Measurements from ENCODE around the gene TFB2M.
A peak's percentile ranks its signal among the peaks of the same experiment; 100 is the strongest.

DNA sequence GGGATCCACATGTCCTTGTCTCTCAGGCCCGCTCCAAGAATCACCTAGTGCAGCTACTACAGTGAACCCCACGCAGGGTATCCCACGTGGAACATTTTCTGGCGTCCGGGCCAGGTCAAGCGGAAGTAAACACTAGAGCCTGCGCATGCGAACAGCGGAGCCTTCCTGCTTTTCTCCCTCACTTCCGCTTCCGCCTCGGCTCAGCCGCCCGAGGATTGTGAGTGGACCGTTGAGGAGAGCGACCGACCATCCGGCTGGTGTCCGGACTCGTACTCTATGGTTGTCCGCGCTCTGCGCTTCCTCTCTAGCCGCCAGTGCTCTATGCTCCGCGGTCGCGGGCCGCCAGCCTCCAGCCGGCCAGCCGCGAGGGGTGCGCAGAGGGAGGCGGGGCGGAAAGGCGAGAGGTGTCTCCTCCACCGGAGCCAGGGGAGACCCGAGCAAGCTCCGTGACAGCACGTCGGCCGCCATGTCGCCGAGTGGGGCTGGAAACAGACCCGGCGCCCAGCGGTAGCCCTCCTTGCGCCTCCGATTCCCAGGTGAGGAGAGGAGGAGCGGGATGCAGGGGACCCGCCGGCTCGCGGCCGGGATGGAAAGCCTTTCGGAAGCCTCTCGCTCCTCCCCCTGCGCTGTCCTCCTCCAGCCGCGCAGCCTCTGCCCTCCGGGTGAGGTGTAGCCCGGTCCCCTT lies at the start of gene TFB2M, which contains the start of gene CNST:
- TF ChIP-seq POLR2A (IDR thresholded peaks at IDR 0.05; ENCODE audit: insufficient read depth in 1 of 2, low read depth in 2 of 2, low read length in 2 of 2) (peak; percentile 72 to 80), HCFC1 (IDR thresholded peaks at IDR 0.05; ENCODE audit: low read depth, low read length) (peak; percentile 52; the same call in 1 of the 2 replicates), ARNTL (CRISPR knock-in tag; IDR thresholded peaks at IDR 0.05) (peak; percentile 72; the same call in 1 of the 2 replicates), SP2 (CRISPR knock-in tag; IDR thresholded peaks at IDR 0.05) (peak; percentile 83), ZZZ3 (CRISPR knock-in tag; IDR thresholded peaks at IDR 0.05; ENCODE audit: borderline replicate concordance) (no peak; the same call in 1 of the 2 replicates), ZNF484 (CRISPR knock-in tag; IDR thresholded peaks at IDR 0.05; ENCODE audit: borderline replicate concordance, low read depth) (no peak)
- TF ChIP-seq, protein P1, sequence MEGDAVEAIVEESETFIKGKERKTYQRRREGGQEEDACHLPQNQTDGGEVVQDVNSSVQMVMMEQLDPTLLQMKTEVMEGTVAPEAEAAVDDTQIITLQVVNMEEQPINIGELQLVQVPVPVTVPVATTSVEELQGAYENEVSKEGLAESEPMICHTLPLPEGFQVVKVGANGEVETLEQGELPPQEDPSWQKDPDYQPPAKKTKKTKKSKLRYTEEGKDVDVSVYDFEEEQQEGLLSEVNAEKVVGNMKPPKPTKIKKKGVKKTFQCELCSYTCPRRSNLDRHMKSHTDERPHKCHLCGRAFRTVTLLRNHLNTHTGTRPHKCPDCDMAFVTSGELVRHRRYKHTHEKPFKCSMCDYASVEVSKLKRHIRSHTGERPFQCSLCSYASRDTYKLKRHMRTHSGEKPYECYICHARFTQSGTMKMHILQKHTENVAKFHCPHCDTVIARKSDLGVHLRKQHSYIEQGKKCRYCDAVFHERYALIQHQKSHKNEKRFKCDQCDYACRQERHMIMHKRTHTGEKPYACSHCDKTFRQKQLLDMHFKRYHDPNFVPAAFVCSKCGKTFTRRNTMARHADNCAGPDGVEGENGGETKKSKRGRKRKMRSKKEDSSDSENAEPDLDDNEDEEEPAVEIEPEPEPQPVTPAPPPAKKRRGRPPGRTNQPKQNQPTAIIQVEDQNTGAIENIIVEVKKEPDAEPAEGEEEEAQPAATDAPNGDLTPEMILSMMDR (CRISPR knock-in tag; IDR thresholded peaks at IDR 0.05): 0 out of 2 replicates have a peak, but pooled peaks have one; percentile 34
